Measurements from ENCODE around the gene PLPP1.

Gene PLPP1

GRCh38 chr5:55441954-55442353 is 92.8 kb downstream of the PLPP1 start:
- no peak for DNase-seq

- DNase-seq: no peak
Measured at GRCh38 chr5:55441107-55441771, 93.5 kb downstream of the PLPP1 start.

- no peak for DNase-seq
Measured at GRCh38 chr5:55440188-55440646, 94.5 kb downstream of the PLPP1 start.

- no peak for DNase-seq
Measured at GRCh38 chr5:55438998-55439397, 95.8 kb downstream of the PLPP1 start.

- DNase-seq: no peak
Measured at GRCh38 chr5:55437859-55438206, 96.9 kb downstream of the PLPP1 start.

GRCh38 chr5:55437452-55437851 is 97.3 kb downstream of the PLPP1 start:
- no peak for DNase-seq

- DNase-seq: no peak
Measured at GRCh38 chr5:55432549-55432948, 102.2 kb downstream of the PLPP1 start.

- no peak for DNase-seq
Measured at GRCh38 chr5:55429613-55430253, 105.0 kb downstream of the PLPP1 start.

- DNase-seq: no peak
Measured at GRCh38 chr5:55429221-55429612, 105.5 kb downstream of the PLPP1 start.

- no peak for DNase-seq
Measured at GRCh38 chr5:55427157-55427556, 107.6 kb downstream of the PLPP1 start.

- no peak for DNase-seq
Measured at GRCh38 chr5:55426455-55426854, 108.3 kb downstream of the PLPP1 start.

- no peak for DNase-seq
Measured at GRCh38 chr5:55421074-55421529, 113.7 kb downstream of the PLPP1 start.

GRCh38 chr5:55418994-55419968 is 115.5 kb downstream of the PLPP1 start:
- no peak for DNase-seq

- no peak for DNase-seq
Measured at GRCh38 chr5:55416306-55416705, 118.5 kb downstream of the PLPP1 start.

- no peak for DNase-seq
Measured at GRCh38 chr5:55415071-55415470, 119.7 kb downstream of the PLPP1 start.

- no peak for DNase-seq
Measured at GRCh38 chr5:55413644-55414043, 121.1 kb downstream of the PLPP1 start.

GRCh38 chr5:55411876-55412275 is 122.9 kb downstream of the PLPP1 start:
- DNase-seq: no peak

GRCh38 chr5:55410845-55411244 is 123.9 kb downstream of the PLPP1 start:
- no peak for DNase-seq

- no peak for DNase-seq
Measured at GRCh38 chr5:55409775-55410174, 125.0 kb downstream of the PLPP1 start.

GRCh38 chr5:55407984-55408383 is 126.8 kb downstream of the PLPP1 start:
- no peak for DNase-seq

GRCh38 chr5:55407059-55407684 is 127.6 kb downstream of the PLPP1 start:
- no peak for DNase-seq

GRCh38 chr5:55406292-55406691 is 128.5 kb downstream of the PLPP1 start:
- no peak for DNase-seq

- no peak for DNase-seq
Measured at GRCh38 chr5:55402199-55402598, 132.6 kb downstream of the PLPP1 start.
